HTR-8/SVneo (cell line): ENCODE measurements around the gene PIAS1.

Experiments
- DNase-seq: peaks from one replicate; pipeline ENCODE4 v3.0.0; 2011; ENCODE audit warnings: low spot score, mixed read lengths; ENCODE audit not compliant: insufficient read length
- FAIRE-seq: peaks from 2 replicates; lab custom pipeline; 2011; peaks lifted over from hg19 to GRCh38; lab: Jason Lieb, UNC

PIAS1 gene

DNA sequence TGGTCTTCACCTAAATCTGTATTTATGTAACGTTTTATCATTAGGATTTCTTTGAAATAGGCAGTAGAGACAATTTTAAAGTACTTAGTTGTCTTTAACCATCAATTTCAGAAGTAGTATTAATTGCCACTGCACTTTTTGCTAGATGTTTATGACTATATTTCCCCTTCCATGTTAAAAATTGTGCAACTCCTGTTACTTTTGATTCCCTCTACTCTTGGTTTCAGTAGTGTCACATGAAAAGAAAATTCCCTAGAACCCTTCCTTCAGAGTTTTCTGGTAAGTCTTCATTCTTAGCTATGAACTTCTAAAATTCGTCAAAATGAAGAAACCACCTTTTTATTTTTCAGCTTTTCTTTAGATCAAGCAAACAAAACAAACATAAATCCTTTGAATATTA is 7.1 kb downstream of the PIAS1 start:
- DNase-seq (no peak), FAIRE-seq (no peak)

GRCh38 chr15:68061602-68062001 is 7.5 kb downstream of the PIAS1 start:
- DNase-seq: no peak
- FAIRE-seq: no peak

DNA sequence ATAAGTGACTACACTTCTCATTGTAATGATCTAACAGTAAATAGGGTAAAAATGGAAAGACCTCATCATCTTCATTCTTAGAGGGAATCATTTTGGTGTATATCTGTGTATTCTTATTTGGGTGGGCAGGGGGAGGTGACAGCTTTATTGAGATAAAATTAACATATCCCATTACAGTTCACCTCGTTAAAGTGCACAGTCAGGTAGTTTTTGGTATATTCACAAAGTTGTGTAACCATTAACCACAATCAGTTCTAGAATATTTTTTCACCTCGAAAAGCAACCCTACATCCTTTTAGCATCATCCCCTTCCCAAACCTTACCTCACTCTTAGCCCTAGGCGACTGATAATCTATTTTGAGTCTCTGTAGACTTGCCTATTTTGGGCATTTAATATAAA is 8.1 kb downstream of the PIAS1 start:
- DNase-seq (no peak), FAIRE-seq (no peak)

GRCh38 chr15:68062946-68063465 is 8.9 kb downstream of the PIAS1 start:
- FAIRE-seq (no peak), DNase-seq (no peak)

DNA sequence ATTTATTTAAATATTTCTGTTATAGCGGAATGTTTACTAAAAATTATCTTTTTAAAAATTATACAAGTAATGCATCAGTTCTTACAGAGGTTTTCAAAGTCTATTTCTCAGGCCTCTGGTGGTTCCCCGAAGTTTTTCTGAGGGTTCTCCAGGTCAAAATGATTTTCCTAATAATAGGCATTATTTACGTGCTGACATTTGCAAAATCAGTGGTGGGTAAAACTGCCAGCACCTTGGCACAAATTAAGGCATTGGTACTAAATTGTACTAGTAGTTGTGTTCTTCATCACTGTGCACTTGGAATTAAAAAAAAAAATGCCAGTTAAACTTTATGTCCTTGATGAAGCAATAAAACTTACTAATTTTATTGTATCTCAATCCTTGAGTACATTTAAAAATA is 9.5 kb downstream of the PIAS1 start:
- FAIRE-seq: no peak
- DNase-seq: no peak

DNA sequence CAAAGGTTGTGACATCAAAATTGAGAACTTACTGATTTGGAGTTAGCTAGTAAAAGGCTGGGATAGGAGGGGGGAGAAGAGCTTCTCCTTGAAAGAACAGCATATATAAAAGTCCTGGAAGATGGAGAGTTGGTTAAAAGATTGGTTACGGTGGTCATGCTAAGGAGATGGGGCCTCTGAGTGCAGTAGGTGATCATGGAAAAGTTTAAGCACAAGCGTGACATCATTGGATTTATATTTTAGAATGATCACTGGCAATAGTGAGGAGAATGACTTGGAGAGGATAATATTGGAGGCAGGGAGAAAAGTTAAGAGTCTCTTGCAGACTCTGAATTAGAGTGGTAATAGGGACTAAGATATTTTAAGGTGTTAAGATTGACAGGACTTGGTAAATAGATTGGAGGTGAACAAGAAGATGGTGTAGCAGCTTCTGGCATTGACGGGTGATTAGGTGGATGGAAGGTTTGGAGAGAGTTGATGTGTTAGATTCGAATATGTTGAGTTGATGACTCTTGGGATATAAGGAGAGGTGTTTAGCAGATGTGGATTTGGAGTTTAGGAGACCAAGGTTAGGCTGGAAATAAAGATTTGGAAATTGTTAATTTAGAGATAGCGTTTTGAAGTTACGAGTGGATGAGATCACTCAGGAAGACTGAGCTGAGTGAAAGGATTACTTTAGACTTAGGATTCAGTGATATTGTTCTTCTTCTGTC is 19.6 kb downstream of the PIAS1 start:
- FAIRE-seq (peak; percentile 48), DNase-seq (no peak)

DNA sequence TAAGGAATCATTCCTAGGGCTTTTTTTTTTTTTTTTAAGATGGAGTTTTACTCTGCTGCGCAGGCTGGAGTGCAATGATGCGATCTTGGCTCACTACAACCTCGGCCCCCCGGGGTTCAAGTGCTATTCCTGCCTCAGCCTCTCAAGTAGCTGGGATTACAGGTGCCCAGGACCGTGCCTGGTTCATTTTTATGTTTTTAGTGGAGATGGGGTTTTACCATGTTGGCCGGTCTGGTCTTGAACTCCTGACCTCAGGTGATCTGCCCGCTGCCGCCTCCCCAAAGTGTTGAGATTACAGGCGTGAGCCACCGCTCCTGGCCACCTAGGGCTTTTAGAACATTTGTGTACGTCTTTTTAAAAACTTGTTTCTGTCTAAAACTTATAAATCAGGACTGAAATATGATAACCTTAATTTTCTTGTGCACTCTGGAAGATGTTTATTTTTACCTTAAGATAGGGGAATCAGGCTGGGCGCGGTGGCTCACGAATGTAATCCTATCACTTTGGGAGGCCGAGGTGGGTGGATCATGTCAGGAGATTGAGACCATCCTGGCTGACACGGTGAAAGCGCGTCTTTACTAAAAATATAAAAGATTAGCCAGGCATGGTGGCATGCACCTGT is 21.8 kb downstream of the PIAS1 start:
- DNase-seq (no peak), FAIRE-seq (no peak)

DNA sequence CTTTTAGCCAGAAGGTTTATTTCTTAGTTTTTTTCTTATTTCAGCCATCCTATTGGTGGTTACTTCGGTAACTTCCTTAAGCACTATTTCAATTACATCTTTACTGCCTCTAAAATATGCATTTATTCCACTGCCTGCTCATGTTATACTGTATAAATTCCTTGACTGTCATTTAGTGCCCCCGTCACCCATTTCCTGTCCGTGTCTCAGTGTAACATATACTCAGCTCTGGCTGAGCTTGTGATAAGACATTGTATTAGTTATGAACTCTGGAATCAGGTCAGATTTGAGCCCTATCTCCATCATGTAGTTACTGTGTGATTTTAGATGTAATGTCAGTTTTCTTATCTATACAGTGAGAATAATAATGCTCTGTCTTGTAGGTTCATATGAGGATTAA is 24.2 kb downstream of the PIAS1 start:
- no peak for FAIRE-seq
- DNase-seq: no peak

- DNase-seq (no peak), FAIRE-seq (no peak)
Observed at GRCh38 chr15:68080334-68080733, 26.2 kb downstream of the PIAS1 start.

DNA sequence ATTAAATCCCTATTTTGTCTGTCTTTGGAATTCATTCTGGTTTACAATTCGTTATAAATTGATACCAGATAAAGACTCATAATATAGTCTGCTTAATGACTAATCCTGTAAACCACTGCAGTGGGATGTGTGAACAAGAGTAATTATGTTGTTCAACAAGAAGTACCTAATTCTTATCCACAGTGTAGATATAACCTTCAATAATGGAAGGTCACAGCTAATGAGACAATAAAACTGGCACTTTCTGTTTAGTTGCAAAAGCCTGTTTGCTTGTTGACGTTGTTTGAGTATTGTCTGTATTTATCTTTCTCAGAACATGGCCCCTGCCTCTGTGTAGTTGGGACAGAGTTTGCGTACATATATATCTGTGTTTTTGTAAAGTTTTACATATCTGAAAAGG is 26.7 kb downstream of the PIAS1 start:
- FAIRE-seq (no peak), DNase-seq (no peak)

GRCh38 chr15:68081869-68082505 is 27.9 kb downstream of the PIAS1 start:
- no peak for DNase-seq
- FAIRE-seq: no peak

DNA sequence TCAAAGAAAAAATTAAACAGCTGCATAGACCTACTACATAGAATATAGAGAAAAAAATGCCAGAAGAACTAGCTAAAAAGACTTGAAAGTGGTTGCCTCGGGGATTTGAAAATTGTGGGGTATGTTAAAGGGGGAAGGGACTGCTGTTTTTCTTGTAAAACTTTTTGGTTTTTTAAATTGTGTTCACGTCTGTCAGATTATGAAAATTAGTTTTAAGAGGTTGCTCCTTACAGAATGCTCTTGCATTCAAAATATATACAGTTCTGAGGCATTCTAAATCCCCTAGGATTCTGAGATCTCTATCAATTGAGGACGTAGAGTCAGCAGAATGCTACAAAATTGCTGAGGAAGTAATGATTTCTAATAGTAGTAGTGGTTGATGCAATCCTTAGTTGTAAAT is 28.6 kb downstream of the PIAS1 start:
- no peak for DNase-seq
- no peak for FAIRE-seq

DNA sequence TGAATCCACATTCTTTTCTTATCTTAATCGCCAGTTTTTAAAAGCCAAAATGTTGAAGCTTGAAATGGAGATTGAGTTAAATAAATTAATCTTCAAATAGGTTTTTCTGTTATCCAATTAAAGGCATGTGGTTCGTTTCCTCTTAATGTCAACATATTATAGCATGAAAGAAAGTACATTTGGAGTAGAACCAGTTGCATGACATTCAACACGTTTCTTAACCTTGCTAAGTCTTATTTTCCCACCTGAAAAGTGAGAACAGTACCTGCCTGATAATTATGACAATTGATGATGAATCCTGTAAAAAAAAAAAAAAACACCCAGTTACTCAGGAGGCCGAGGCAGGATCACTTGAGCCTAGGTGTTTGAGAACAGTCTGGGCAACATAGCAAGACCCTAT is 29.3 kb downstream of the PIAS1 start:
- no peak for DNase-seq
- FAIRE-seq: no peak

DNA sequence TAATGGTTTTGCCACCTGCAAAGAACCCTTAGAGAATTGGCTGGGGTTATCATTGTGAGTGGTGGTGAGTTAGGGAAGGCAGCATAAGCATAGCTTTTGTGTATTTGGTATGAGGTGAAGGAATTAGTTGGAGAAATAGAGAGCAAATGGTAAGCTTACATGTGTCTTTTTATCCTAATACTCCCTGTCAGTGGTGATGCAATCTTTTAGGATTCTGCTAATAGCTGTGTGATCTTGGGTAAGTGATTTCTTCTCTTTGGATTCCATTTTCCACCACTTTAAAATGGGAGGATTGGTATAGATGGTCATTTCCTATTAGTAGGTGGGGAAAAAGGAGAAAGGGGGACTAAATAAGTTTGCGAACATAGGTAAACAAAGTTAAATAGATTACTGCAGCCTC is 30.9 kb downstream of the PIAS1 start:
- no peak for FAIRE-seq
- no peak for DNase-seq

DNA sequence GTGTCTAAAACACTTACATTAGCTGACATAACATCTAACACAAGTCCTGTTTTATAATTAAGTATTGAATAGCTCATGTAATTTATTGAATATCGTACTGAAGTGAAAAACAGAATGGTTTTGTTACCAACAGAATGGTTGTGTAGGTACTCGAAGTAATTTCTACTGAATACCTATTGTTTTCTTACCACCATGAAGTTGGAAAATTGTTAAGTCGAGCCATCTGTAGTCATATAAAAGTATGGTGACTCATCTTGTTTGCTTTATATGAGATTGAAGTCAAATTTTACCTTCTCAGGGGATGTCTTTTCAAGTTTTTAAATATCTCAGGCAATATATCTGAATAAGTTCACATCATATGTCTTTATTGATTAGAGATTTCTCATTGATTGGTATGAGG is 37.6 kb downstream of the PIAS1 start:
- FAIRE-seq (no peak), DNase-seq (no peak)

- no peak for DNase-seq
- no peak for FAIRE-seq
Observed at GRCh38 chr15:68096099-68096498, 42.0 kb downstream of the PIAS1 start.

DNA sequence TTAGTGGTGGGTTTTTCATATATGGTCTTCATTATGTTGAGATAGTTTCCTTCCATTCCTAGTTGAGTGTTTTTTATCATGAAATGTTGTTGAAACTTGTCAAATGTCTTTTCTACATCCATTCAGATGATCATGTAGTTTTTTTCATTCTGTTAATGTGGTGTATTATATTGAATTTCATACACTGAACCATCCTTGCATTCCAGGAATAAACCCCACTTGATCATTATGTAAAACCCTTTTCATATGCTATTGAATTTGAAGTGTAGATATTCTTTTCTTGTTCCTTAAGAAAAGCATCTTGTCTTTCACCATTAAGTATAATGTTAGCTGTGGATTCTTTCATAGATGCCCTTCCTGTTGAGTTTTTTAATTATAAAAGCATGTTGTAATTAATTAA is 42.9 kb downstream of the PIAS1 start:
- FAIRE-seq (no peak), DNase-seq (no peak)

DNA sequence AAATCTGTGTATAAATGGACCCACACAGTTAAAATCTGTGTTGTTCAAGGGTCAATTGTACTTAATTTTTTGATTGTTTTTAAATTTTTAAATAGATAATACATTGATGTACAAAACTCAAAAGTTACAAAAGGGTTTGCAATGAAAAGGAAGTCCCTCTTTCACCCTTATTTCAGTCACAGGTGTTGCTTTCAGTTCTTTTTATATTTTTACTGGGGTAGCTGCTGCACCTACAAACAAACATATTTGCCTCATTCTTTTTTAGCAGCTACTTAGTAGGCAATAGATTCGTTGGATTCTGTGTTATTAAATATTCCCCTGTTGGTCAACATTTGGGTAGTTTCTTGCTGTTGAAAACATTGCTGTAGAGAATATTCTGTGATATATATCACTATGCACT is 44.4 kb downstream of the PIAS1 start:
- DNase-seq (no peak), FAIRE-seq (no peak)

GRCh38 chr15:68100194-68100593 is 46.1 kb downstream of the PIAS1 start:
- DNase-seq (no peak), FAIRE-seq (no peak)

DNA sequence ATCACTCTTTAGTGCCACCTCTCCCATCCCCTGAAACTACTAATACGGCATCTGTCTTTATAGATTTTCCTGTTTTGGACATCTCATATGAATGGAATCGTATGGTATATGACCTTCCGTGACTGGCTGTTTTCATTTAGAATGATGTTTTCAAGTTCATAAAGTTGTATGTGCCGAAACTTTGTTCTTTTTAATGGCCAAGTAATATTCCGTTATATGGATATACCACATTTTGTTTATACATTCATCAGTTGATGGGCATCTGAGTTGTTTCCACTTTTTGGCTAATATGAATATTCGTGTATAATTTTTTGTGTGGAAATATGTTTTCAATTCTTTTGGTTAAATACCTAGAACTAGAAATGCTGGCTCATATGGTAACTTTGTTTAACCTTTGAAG is 49.5 kb downstream of the PIAS1 start:
- FAIRE-seq: no peak
- no peak for DNase-seq

GRCh38 chr15:68106656-68107055 is 52.5 kb downstream of the PIAS1 start:
- FAIRE-seq (no peak), DNase-seq (peak; percentile 47)

GRCh38 chr15:68107142-68107541 is 53.0 kb downstream of the PIAS1 start:
- no peak for FAIRE-seq

More at GRCh38 chr15:68107142-68107541, 53.0 kb downstream of the PIAS1 start:
- no peak for DNase-seq
